Anterior cingulate cortex (tissue), 58 donors: ENCODE measurements around the gene RAB7A.

Experiments
- DNase-seq, 58 donors: peaks; one replicate each; lab custom pipeline; 2025; lab: John Stamatoyannopoulos, UW

RAB7A gene

DNA sequence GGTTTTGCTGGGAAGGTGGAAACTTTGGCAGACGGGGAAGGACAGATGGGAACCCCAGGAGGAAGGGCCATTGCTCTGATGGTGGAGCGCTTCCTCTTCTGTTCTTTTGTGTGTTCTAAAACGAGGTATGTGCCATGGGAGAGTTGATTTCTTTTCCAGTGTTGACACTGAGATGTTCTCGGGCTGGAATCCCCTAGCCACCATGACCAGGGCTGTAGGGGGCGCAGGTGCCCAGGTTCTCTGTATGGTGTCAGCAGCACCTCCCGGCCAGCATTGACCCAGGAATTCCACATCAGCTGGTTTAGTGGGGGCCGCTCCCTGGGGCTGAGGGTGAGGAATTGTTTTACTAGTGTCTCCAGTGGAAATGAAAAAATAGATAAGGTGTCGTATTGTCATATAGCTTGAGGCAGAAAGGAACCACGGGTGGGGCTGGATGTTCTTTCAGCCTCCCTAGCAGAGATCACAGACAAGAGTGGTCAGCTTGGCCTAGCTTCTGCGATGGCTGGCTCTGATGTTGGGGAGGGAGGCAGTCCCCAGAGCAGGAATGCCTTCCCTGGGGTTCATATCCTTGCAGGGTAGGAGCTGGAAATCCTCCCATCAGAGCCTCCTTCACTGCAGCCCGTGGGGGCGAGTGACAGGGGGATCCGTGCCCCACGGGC lies 119.3 kb downstream of the RAB7A start:
- DNase-seq, result peak in 1 of 58 donors; percentile 25

DNA sequence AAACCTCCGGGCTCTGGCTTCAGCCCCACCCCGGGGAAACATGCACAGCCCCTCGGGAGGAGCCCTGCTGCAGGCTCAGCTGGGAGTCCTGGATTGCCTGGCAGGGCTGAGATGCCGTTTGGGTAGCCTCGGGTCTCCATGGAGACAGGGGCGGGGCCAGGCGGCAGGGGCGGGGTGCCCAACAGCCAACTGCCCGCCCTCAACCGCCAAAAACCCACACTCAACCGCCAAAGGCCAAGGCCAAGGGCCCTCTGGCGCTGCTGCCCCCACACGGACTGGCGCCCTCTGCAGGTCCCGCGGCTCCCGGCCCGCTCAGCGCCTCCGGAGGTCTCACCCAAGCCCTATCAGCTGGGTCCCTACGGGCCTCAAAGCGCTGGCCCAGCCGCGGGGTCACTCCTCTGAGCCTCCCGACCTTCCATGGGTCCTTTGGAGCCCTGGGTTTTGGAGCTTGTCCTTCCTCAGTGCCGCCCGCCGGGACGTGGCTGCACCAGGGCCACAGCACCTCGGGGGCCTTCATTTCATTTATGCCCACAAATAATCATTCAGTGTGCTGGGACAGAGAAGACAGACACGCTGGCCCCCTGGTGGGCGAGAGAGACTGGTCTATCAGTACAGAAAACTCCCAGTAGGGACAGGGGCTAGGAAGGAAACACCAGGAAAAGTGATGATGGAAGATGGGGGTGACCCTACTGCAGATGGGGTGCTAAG lies 119.9 kb downstream of the RAB7A start:
- DNase-seq, result peak; percentile 10 to 89 (median 72)

DNA sequence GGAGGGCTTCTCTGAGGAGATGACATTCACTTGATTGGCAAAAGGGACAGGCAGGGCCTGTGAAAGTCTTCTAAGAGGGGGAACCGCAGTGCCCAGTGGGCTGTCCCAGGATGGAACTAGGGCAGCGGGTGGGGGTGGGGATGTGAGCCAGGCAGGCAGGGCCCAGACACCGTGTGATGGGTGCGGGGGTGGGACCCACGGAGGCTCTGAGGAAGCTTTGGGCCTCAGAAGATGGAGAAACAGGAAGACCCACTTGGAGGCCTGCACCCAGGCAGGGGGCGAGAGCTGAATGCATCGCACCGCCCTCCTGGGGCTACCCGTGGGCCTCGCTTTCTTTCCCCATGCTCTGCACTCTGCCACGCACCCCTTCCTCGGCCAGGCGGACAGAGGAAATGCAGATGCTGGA lies 120.5 kb downstream of the RAB7A start:
- DNase-seq, result peak in 3 of 58 donors; percentile 21 to 44 (median 32)

DNA sequence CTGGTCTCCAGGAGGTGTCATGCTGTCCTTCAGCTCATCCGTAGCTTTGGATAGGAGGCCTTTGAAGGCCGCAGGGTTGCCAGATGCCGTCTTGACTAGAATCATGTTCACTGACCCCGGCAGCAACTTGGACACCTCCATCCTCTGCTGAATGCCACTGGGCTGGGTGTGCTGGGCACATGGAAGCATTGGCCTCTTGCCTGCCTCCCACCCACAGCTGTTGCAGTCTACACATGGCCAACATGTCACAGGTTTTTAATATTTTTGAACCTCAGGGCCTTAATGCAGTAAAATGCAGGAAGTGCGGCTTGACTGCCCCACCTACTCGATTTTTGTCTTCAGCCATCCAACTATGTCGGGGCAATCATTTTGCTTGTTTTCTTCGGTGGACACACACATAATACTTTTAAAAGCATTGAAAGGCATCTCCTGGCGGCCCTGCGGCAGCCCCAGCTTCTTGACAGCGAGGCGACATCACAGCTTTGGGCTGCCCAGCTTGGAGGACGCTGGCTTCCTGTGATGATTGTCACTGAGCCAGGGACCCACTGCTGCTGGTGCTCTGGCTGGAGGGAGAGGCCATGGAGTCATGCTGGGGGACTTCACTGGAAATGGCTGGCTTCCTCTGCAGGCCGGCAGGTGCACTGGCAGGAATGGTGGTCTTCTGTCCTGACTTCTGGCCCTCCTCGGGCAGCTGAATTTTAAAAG lies 121.8 kb downstream of the RAB7A start:
- DNase-seq, result no peak

DNA sequence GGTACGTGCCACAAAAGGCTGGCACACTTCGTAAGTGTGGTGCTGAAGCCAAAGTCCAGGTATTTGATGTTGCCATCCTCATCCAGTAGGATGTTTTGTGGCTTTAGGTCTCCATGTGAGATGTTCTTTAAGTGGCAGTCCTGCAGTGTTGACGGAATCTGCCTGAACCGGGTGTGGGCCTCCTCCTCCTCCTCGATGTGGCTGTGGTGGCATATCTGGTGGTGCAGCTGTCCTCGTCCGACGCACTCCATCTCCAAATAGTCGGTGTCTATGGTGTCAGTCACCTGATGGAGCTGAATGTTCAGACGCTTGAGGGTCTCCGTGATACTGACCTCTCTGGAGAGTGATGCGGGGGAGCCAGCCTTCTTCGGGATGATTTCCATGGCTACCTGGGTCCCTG lies 123.0 kb downstream of the RAB7A start:
- no peak for DNase-seq

DNA sequence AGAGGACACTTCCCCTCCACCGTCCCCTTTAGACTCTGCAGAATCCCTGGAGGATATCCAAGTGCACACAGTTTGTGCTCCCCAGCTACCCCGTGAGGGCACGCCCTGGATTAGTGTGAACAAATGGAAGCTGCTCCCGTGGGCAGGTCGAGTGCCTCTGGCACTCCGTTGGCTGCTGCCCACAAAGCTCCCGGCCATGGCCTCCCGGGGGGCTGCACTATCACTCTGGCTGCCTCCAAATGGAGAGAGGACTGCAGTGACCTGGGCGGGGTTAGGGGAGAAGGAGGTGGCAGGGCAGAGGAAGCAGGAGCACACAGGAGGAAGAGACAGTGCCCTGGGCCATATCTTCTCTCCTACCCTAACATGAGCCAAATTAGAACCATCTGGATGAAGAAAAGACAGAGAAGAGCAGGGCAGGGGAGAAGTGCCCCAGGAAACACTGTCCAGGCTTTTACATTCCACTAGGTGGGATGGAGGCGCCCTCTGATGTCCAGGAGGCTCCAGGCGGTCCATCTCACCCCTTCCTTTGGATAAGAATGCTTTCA lies 124.0 kb downstream of the RAB7A start:
- no peak for DNase-seq

DNA sequence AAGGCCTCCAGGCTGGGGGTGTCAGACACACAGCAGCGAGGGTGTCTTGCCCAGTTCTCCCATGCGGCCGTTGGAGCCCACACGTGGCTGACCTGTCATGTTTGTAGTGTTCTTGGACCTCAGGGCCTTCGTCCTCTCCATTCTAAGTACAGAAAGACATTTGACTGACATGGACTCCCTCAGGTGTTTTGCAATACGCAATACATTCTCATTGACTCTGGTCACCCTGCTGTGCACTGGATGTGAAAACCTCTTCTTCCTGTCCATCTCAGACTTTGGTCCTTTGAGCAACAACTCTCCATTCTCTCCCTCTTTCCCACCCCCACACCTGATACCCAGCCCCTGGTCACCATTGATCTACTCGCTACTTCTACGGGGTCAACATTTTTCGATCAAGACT lies 124.6 kb downstream of the RAB7A start:
- DNase-seq, result no peak

DNA sequence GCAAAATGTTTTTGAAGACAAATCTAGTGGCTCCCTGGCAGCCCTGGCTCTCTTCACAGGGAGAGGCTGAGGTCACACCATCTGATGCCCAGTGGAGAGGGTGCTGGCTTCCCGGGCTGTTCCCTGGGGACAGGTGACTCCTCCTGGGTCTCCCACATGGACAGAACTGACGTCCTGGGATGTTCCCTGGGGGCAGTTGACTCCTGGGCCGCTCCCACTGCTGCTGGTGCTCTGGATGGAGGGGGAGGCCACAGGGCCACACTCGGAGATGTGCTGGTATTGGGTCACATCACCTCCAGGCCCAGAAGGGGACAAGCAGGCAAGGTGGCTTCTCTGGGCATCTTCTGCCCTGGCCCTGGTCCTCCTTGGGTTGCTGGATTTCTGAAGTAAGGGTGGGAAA lies 125.6 kb downstream of the RAB7A start:
- no peak for DNase-seq

DNA sequence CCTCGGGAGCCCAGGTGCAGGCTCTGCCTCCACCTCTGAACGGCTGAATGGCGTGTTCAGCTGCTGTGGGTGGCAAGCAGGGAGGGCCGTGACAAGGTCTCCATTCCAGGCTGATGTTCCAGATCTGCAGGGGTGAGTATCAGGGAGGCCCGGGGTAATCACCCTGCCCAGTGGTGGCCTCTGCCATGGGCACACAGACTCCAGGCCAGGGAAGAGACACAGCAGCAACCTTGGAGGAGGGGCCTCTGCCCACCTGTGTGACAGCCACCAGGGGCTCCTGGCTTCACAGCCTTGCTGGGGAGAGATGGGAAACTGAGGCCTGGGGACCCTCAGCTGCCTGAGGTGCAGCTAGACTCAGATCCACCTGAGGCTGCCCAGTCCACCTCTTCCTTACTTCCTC lies 127.8 kb downstream of the RAB7A start:
- DNase-seq, result no peak

DNA sequence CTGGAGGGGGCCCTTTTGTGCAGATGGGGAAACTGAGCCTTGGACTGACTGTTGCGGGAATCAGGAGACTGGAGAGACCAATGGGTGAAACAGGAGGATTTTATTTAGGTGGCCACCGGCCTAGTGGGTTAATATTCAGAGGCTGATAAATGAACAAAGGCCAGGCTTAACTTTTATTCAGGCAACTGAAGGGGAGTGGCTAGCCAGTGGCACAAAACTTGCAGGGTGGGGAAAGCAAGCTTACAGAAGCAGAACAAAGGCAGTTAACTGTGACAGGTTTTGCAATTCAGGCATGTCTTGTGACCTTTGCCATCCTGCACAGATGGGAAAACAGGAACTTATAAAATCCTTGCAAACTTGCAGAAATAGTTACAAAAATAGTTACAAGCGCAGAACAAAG lies 128.5 kb downstream of the RAB7A start:
- no peak for DNase-seq

DNA sequence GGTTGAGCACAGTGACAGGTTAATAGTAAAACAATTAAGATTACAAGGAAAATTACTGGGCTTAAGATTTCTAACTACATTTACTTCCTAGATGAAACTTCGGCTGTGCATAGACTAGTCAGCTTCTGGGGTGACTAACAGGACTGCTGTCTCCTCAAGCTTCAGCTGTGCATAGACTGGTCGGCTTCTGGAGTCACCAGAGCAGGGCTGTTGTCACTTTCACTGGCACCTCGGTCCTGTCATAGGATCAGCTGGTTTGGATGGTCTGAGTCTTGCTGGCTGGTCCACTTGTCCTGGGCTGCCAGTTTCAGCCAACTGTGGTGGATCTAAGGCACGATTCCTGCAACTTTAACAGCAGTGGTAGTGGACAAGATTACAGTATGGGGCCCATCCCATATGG lies 129.6 kb downstream of the RAB7A start:
- no peak for DNase-seq

DNA sequence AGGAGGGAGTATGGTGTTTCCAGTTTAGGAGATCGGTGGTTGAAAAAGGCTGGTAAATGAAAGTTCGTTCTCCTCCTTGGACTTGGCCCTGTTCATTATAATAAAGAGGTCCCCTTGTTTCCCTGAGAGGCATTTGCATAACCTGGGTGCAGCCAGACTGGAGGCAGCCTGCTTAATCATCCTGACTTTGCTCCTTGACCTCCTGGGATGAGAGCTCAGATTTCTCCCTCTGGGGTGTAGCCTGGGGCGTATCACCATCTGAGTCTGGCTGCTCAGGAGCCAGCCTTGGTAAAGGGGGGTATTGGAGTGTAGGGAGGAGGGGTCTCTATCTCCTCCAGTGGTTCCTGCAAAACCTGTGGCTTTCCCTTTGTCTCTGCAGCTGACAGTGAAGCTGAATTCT lies 132.2 kb downstream of the RAB7A start:
- no peak for DNase-seq

DNA sequence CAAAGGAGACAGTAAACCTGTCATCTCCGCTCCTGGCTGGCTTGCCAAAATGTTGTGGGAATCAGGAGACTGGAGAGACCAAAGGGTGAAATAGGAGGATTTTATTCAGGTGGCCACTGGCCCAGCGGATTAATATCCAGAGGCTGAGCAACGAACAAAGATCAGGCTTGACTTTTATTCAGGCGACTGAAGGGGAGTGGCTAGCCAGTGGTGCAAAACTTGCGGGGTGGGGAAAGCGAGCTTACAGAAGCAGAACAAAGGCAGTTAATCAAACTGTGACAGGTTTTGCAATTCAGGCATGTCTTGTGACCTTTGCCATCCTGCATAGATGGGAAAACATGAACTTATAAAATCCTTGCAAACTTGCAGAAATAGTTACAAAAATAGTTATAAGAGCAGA lies 133.6 kb downstream of the RAB7A start:
- DNase-seq, result no peak

DNA sequence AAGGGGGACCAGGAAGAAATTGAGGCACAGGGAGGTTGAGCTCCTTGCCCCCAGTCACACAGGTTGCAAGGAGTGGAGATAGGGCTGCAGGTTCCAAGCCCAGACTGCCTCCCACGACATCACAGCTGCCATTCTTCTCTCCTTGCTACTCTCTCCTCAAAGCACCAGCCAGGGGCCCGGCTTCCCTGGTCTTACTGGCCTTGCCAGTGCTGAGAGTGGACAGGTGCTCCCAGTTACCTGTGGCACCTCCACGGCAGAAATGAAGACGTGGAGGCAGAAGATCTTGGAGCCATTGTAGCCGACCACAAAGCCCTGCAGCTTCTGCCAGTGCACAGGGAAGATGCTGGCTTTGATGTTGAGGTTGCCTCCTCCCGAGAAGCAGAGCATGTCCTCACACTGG lies 135.5 kb downstream of the RAB7A start:
- no peak for DNase-seq

DNA sequence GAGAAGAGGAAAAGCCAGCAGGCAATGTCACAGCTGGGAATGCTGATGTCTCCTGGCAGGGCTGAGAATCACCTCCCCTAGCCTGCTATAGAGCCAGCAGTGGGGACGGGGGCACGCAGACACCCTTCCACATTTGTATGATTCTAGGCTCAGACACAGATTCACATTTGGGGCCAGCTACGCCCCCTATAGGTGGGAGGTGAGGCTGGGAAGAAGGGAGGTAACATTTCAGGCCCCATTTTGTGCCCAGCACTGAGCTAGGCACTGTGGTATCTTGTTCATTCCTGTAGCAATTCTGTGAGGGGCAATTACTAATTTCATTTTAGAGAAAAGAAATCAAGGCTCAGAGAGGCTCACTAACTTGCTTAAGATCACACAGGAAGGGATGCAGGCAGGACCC lies 137.6 kb downstream of the RAB7A start:
- peak in 2 of 58 donors; percentile 2 to 5 for DNase-seq
